ENCODE results near the gene ACADSB.

Gene ACADSB

DNA sequence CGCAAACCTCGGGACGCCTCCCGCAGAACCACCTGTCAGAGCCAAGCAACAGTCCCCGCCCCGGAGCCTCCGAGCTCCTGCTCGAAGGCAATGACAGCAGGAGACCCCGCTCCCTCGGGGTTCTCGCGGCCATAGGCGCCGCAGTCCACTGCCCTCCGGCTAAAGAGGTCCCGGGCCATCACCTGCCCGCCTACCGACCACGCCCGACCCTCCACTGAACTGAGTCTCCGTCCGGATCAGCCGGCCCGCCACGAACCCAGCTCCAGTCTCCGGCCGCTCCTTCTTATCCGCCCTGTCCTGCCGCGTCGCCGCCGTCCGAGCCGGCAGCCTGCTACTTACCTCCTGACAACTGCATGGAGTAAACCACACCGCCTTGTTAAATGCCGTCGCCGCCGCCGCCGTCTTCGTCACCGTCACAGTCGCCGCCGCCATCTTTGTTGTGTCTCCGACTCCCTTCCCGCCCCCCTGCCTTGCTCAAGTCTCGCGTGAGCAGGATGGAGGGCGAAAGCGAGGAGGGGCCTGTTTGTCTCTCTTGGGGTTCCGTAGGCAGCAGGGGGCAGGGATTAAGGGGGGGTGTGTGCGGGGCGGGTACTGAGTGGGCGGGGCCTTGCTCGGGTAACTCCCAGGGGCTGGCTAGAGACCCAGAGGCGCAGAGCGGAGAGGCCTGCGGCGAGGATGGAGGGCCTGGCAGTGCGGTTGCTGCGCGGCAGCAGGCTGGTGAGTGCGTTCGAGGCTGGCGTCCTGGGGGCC lies at the start of gene ACADSB, which contains the start of gene IKZF5:
ACADSB (plus strand) TSS at position 652 of the 750 bp plus-strand sequence; CDS start at position 676, 24 bp downstream.
IKZF5 (minus strand) TSS at position 441 of the 750 bp plus-strand sequence. CDS start 10,170 bp downstream, outside the sequence.
- DNase-seq (ENCODE audit: extremely low read depth in 1 of 2, low read depth in 1 of 2): peak; percentile 91 to 96

DNA sequence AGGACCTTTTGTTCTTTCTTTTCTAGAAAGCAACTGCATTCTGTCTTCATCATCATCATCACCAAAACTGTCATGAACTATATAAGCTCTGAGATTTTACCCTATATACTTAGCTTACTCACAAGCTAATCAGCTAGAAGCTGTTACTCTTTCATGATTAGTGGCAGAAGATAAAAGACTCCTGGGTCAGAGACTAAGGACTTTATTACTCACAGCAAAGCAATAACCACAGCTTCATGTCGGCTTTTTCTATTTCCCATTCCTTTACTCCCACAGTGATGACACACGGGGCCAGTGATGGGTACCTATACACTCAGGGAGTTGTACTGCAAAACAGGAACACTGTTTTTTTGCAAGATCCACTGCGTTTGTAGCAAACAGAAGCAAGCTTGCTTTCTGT lies 46.4 kb upstream of the ACADSB start:
- no peak for DNase-seq (ENCODE audit: extremely low read depth in 1 of 2, low read depth in 1 of 2)

DNA sequence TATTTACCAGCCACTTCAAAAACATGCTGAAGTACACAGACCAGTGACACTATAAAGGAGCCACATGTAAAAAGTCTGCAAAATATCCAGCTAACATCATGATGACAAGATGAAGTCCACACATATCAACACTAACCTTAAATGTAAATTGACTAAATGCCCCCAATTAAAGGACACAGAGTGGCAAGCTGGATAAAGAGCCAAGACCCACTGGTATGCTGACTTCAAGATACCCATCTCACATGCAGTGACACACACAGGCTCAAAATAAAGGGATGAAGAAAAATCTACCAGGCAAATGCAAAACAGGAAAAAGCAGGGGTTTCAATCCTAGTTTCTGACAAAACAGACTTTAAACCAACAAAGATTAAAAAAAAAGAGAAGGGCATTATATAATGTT lies 41.9 kb upstream of the ACADSB start:
- no peak for DNase-seq (ENCODE audit: extremely low read depth in 1 of 2, low read depth in 1 of 2)

DNA sequence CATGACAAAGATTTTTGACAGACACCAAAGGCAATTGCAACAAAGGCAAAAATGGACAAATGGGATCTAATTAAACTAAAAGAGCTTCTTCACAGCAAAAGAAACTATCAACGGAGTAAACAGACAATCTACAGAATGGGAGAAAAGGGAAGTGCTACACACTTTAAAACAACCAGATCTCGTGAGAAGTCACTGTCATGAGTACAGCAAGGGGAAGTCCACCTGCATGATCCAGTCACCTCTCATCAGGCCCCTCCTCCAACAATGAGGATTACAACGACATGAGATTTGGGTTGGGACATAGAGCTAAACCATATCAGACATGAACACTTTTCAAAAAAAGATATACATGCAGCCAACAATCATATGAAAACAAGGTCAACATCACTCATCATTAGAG lies 40.1 kb upstream of the ACADSB start:
- no peak for DNase-seq (ENCODE audit: extremely low read depth in 1 of 2, low read depth in 1 of 2)

DNA sequence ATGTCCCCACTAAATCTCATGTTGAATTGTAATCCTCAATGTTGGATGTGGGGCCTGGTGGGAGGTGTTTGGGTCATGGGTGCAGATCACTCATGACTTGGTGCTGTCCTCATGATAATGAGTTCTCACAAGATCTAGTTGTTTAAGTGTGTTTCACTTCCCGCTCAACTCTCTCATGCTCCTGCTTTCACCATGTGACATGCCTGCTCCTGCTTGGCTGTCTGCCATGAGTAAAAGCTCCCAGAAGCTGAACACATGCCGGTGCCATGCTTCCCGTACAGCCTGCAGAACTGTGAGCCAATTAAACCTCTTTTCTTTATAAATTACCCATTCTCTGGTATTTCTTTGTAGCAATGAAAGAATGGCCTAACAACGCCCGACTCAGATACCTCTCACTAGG lies 34.8 kb upstream of the ACADSB start:
- DNase-seq (ENCODE audit: extremely low read depth in 1 of 2, low read depth in 1 of 2): no peak

DNA sequence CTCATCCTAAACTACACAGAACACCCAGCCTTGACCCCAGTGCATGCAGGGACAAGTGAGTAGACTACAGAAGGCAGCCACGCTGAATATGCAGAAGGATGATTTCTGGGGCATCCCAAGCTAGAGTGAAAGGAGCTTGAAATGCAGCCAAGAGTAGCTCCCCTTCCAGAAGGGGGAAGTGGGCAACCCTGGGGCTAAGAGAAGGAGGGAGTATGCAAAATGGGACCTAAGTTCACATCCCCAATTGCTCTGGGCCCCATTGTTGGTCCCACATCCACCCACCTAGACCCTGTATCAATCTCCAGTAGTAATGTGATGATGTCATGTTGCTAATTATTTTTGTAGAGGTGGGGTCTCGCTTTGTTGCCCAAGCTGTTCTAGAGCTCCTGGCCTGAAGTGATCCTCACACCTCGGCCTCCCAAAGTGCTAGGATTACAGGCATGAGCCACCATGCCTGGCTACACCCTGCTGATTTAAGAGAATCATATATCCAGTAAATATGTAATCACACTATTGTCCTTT lies 34.2 kb upstream of the ACADSB start:
- no peak for DNase-seq (ENCODE audit: extremely low read depth in 1 of 2, low read depth in 1 of 2)

DNA sequence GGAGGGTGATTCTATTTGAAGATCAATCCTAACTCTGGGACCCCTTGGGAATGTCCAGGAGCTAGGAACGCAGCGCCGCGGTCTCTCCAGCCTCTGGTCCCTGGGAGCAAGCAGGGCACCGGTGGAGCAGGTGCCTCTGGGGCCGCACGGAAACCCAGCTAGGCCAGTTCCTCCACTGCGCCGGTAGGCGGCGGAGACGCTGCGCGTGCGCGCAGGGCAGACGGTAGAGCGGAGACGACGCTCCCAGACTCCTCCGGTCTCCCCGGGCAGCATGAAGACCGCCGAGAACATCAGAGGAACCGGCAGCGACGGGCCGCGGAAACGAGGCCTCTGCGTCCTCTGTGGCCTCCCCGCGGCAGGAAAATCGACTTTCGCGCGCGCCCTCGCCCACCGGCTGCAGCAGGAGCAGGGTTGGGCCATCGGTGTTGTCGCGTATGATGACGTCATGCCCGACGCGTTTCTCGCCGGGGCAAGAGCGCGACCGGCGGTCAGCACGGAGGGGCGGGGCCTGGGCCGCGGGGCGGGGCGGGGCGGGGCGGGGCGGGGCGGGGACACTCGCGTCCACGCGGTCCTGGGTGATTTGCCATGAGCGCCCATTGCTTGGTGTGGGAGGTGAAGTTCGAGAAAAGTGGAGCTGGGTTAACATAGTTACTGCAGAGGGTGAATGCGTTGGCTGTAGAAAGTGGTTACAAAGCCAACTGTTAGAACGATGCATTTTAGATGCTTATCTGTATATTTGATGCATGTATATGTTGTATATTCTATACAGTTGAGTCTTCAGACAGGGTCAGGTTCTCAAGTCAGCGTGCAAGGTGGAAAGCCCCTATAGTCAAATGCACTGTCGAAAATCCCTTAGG lies 28.4 kb upstream of the ACADSB start, which contains the start of gene PSTK:
PSTK (plus strand) TSS at position 193 of the 857 bp plus-strand sequence; CDS start at position 272, 79 bp downstream.
- DNase-seq (ENCODE audit: extremely low read depth in 1 of 2, low read depth in 1 of 2): peak; percentile 67 to 77

DNA sequence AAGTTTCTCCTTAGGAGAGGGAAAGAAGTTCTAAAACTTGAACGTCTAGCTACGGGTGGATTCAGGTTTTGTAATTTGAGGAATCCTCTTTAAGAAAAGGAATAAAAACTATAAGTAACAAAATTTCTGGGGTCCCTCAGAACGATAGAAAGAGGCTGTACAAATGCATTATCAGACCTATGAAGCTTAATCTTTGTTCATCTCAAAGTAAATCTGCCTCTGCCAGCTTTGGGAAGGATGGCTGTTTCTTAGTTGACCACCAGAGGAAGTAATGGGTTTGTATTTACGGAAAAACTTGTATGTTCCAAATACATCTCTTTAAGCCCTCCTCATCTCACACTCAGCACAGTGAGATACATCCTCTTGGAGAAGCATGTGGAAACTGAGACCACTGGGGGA lies 27.7 kb upstream of the ACADSB start:
- DNase-seq (ENCODE audit: extremely low read depth in 1 of 2, low read depth in 1 of 2): no peak

DNA sequence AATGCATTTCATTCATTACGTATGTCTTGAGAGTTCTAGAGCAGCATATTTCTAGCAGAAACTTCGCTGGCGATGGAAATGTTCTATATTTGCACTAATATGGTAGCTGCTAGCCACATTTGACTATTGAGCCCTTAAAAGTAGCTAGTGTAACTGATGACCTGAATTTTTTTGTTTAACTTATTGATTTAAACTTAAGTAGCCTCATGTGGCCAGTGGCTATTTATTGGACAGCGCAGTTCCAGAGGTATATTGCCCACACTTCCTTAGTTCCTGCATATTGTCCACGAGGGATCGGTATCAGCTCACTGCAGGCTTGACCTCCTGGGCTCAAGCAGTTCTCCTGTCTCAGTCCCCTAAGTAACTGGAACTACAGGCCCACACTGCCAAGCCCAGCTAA lies 24.9 kb upstream of the ACADSB start:
- no peak for DNase-seq (ENCODE audit: extremely low read depth in 1 of 2, low read depth in 1 of 2)

DNA sequence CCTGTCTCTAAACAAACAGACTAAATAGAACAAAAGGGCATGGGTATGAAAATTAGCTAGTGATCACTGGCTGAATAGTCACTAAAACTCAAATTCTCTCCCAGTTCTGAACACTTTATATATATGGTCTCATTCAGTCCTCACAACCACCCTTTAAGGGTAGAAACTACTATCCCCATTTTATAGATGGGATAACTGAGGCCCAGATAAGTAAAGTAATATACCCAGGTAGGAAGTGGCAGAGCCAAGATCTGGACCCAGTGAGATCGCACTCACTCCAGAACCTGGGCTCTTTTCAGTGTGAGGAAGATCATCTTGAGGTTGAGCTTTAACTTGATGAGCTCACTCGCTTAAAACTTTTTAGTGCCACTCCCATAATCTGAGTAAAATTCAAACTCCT lies 24.1 kb upstream of the ACADSB start:
- no peak for DNase-seq (ENCODE audit: extremely low read depth in 1 of 2, low read depth in 1 of 2)

DNA sequence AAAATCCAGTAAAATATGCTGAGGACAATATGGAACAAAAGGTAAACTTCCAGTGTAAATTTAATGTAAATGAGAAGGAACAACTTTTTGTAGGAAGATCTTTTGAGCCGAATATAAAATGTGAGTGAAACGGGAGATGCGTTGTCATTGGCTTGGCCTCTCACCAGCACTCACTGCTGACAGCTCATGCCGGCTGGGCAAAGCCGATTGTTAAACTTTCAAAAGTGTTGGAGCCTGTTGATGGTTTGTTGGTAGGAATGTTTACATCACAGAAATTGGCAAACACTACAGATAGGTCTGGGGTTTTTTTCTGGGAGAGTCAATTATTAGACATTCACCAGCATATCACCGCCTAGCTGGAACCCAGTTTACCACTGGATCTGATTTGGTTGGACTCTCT lies 22.5 kb upstream of the ACADSB start:
- DNase-seq (ENCODE audit: extremely low read depth in 1 of 2, low read depth in 1 of 2): no peak

DNA sequence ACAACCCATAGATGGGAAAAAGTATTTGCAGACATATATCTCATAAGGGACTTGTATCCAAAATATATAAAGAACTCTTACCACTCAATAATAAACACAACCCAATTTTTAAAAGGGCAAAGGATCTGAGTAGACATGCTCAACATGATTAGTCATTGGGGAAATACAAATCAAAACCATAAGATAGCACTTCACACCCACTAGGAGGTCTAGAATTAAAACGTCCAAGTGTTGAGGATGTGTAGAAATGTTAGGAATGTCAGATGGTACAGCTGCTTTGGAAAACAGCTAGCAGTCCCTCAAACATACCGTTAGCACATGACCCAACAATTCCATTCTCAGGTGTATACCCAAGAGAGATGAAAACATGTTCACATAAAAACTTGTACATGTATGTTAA lies 20.3 kb upstream of the ACADSB start:
- no peak for DNase-seq (ENCODE audit: extremely low read depth in 1 of 2, low read depth in 1 of 2)

DNA sequence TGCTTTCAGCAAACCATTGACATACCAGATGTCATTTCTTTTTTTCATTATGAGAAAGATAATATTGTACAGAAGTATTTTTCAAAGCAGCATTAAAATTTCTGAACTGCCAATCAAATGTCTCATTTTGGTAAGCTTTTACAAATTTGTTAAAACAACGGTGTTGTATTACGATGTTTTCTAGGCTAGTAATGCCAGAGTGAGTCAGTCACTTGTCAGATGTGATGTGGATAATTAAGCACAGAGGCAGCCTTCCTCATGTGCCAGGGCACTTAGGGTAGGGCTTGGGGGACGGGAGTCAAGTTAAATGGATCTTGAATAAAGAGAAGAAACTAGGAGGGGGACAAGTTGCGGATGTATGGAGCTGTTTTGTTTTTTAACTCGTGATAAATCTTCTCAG lies 18.5 kb upstream of the ACADSB start:
- no peak for DNase-seq (ENCODE audit: extremely low read depth in 1 of 2, low read depth in 1 of 2)

DNA sequence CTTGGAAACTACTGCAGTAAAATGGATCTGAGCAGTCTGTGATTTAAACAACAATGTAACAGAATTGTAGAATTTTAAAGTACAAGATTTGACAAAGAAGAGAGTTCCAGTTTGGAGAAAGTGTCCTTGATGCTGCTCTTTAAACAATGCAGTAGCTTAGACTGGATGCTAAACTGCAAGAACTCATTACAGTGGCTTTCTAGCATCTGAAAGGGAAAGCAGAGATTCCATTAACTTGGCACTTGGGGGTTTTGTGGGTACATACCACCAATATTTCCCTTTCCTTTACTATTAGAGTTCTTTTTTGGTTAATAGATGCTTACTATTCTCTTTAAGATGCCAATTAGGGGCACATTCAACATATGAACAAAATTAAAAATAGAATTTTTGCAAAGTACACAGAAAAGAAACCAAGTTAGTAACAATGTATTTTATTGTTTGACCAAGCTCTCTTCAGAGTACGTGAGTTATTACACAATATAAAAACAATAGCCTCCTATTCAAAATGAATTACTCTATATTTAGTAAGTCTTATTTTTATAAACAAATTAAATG lies 16.7 kb upstream of the ACADSB start:
- DNase-seq (ENCODE audit: extremely low read depth in 1 of 2, low read depth in 1 of 2): no peak

DNA sequence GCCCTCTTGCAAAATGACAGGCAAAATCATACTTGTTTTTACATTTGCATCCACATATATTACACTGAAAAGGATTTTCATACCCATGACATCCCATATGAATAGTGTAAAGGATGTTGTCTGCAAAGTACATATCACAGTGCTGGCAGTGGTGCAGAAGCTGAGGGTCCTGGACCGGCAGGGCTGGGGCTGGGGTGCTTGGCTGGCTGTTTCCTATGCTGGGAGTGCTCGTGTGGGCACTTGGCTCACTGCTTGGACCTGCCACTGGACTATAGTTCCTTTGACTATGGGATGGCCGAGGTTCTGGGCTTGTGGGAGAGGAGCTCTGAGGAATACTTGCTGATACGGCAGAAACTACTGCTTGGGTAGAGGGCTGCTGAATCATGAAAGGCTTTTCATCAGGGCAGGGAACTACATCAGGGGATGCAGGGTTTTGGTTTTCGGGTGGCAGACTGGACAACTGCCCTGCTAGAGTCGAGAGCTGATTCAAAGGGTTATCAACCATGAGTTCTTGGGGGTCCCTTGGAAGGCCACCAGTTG lies 14.9 kb upstream of the ACADSB start:
- no peak for DNase-seq (ENCODE audit: extremely low read depth in 1 of 2, low read depth in 1 of 2)

DNA sequence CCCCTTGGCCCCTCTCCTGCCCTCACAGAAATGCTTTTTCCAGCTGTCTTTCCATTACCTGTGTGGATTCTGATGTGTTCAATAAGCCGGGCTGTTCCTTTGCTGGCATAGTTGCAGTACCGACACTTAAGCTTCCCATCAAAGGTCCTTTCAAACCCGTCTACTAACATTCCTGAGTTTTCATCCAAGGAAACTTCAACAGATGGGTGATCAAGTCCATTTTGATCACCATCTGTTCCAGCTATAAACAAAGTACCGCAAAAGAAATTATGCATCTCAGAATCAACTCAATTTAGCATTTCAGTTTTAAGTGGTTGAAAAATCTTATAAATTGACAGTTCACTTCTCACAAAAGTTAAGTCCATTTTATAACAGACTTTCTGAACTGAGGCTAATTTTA lies 12.9 kb upstream of the ACADSB start:
- DNase-seq (ENCODE audit: extremely low read depth in 1 of 2, low read depth in 1 of 2): no peak

DNA sequence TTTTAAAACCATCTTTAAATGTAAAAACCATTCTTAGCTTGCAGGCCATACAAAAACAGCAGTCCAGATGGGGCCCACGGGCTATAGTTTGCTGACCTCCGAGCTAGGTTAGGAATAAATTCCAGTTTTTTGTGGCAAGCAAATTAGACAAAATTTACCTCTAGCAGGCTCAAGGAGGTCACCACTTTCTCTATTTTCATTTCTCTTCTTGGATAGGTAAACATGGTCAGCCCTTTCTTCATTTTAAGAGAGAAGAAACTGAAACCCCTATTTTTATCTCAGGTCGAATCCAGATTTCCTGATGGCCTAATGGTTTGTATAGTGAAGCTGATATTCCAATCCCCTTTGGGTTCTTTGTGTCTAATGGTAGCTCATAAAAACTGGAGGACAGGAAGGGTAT lies 10.9 kb upstream of the ACADSB start:
- no peak for DNase-seq (ENCODE audit: extremely low read depth in 1 of 2, low read depth in 1 of 2)

DNA sequence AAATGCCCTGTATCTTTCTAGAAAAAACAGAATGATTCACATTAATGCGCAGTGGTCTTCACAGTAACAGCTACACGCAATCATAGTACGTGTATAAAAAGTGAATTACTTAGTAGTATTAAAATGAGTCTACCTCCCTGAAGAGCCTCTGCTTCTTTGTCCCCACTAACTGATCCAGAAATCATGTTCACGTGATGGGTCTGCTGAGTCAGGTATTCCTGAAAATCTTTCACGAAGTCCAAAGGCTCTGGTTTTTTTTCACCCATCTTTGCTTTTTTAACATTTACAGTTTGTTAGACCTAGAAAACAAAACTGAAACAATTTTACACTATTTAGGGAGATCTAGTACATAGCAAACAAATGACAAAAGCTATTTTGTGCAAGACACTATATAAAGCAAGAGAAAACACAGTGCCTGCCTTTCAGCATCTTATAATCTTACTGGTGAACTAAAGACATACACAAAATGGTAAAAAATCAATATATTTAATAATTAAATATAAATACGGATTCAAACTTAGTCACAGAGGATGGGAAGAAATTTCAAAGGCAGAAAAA lies 10.4 kb upstream of the ACADSB start:
- no peak for DNase-seq (ENCODE audit: extremely low read depth in 1 of 2, low read depth in 1 of 2)

DNA sequence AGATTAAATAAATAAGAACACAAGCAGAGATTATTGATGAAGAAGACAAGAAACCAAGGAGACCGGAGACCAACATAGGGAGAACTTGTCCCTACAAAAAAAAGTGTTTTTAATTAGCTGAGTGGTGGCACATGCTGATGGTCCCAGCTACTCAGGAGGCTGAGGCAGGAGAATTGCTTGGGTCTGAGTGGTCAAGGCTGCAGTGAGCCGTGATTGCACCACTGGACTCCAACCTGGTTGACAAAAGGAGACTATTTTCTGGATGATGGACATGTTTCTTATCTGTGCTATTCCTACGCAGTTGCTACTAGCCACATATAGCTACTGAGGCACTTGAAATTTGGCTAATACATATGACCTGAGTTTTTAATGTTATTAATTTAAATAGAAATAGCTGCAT lies 9.9 kb upstream of the ACADSB start:
- DNase-seq (ENCODE audit: extremely low read depth in 1 of 2, low read depth in 1 of 2): no peak

DNA sequence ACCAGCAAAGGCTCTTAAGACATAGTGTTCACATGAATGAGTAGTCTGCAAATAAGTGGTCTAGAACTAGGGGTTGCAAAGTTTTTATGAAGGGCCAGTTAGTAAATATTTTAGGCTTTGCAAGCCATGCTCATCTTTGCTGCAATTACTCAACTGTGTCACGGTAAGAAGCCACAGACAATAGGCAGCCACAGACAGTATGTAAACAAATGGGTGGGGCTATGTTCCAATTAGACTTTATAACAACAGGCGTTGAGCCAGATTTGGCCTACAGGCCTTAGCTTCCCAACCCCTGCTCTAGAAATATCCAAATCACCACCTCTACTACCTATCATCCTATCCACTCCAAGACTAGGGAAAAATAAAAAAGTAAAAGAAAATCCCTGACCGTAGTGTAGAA lies 9.5 kb upstream of the ACADSB start:
- DNase-seq (ENCODE audit: extremely low read depth in 1 of 2, low read depth in 1 of 2): no peak

DNA sequence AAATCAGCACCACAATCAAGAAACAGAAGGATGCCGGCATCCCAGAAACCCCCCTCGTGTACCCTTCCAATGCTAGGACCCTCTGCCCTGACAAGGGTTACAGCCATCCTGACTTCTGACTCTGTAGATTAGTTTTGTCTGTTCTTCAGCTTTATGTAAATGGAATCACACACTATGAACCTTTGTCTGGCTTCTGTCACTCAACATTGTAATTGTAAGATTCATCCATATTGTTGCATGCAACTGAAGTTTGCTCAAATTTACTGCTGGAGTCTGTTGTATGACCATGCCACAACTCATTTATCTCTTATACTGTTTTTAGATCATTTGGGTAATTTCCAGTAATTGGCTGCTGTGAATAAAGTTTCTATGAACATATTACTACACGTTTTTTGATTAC lies 8.7 kb upstream of the ACADSB start:
- DNase-seq (ENCODE audit: extremely low read depth in 1 of 2, low read depth in 1 of 2): no peak
